ENCODE measurements around the gene CCDC88C.

GRCh38 chr14:91458612-91459011 is 41.0 kb upstream of the CCDC88C start:
- TF ChIP-seq CTCF (conservative IDR thresholded peaks at IDR 0.05; ENCODE audit: low read length): no peak
- TF ChIP-seq EZH2phosphoT487 (IDR thresholded peaks at IDR 0.05; ENCODE audit: borderline replicate concordance, low read depth, low read length): no peak

Data from OCI-LY7 (cell line).